ENCODE results near the gene PDX1. TPM values are rescaled to one million over a fixed set of nuclear protein-coding genes. Genes with fewer than 3 reads are reported as not detected.

Gene PDX1
- total RNA-seq, 2 donors from 2014 or later, result not detected

GRCh38 chr13:27966641-27967202 is 46.9 kb downstream of the PDX1 start:
- DNase-seq (ENCODE audit: low spot score) (no peak), ATAC-seq (no peak)
- H3K9me3 Mint-ChIP-seq, result no peaks in the 10 kb centered on the region
- H3K4me1 Mint-ChIP-seq (ENCODE audit: low read depth in 2 of 2), result peaks cover 0 to 7% of the 10 kb centered on the region in 2 donors
- H3K27me3 Mint-ChIP-seq, result peaks cover 54 to 62% of the 10 kb centered on the region in 2 donors
- no peak overlapping the region for H3K27ac Mint-ChIP-seq
- H3K4me3 Mint-ChIP-seq, result no peak overlapping the region
- no peaks in the 10 kb centered on the region for H3K36me3 Mint-ChIP-seq

GRCh38 chr13:27967203-27967735 is 47.5 kb downstream of the PDX1 start:
- no peaks in the 10 kb centered on the region for H3K36me3 Mint-ChIP-seq
- H3K27ac Mint-ChIP-seq, result no peak overlapping the region
- H3K9me3 Mint-ChIP-seq, result no peaks in the 10 kb centered on the region
- no peak for ATAC-seq
- no peak for DNase-seq (ENCODE audit: low spot score)
- H3K4me3 Mint-ChIP-seq, result no peak overlapping the region
- H3K4me1 Mint-ChIP-seq (ENCODE audit: low read depth in 2 of 2), result peaks cover 0 to 7% of the 10 kb centered on the region in 2 donors
- peaks cover 51 to 56% of the 10 kb centered on the region in 2 donors for H3K27me3 Mint-ChIP-seq

GRCh38 chr13:27967736-27968315 is 48.0 kb downstream of the PDX1 start:
- Mint-ChIP-seq H3K4me3 (no peak overlapping the region), H3K36me3 (no peaks in the 10 kb centered on the region), H3K9me3 (no peaks in the 10 kb centered on the region), H3K27ac (no peak overlapping the region), H3K27me3 (peaks cover 48 to 53% of the 10 kb centered on the region in 2 donors), H3K4me1 (ENCODE audit: low read depth in 2 of 2) (peaks cover 0 to 7% of the 10 kb centered on the region in 2 donors)
- ATAC-seq, result no peak
- no peak for DNase-seq (ENCODE audit: low spot score)

- H3K4me1 Mint-ChIP-seq (ENCODE audit: low read depth in 2 of 2), result peaks cover 0 to 7% of the 10 kb centered on the region in 2 donors
- ATAC-seq (peak in 1 of 2 donors; percentile 29), DNase-seq (ENCODE audit: low spot score) (no peak)
- H3K9me3 Mint-ChIP-seq, result no peaks in the 10 kb centered on the region
- H3K27ac Mint-ChIP-seq, result no peak overlapping the region
- H3K36me3 Mint-ChIP-seq, result no peaks in the 10 kb centered on the region
- H3K27me3 Mint-ChIP-seq, result peaks cover 50 to 56% of the 10 kb centered on the region in 2 donors
- H3K4me3 Mint-ChIP-seq, result no peak overlapping the region
These were observed 48.7 kb downstream of the PDX1 start for GRCh38 chr13:27968316-27969081.

- H3K27me3 Mint-ChIP-seq, result peaks cover 53 to 58% of the 10 kb centered on the region in 2 donors
- no peak within 1 kb of the TSS for H3K27ac Mint-ChIP-seq
- no peaks in the 10 kb centered on the region for H3K9me3 Mint-ChIP-seq
- no peaks in the 10 kb centered on the region for H3K36me3 Mint-ChIP-seq
- peaks cover 0 to 7% of the 10 kb centered on the region in 2 donors for H3K4me1 Mint-ChIP-seq (ENCODE audit: low read depth in 2 of 2)
- DNase-seq (ENCODE audit: low spot score), result no peak
- no peak within 1 kb of the TSS for H3K4me3 Mint-ChIP-seq
- ATAC-seq, result no peak
These were observed 49.5 kb downstream of the PDX1 start, which contains the start of gene CDX2 for GRCh38 chr13:27969082-27969865. Gene CDX2, minus strand, starts transcription at chr13:27969315. Its CDS starts 309 bp downstream, at chr13:27969006.

GRCh38 chr13:27969866-27970229 is 50.0 kb downstream of the PDX1 start:
- DNase-seq (ENCODE audit: low spot score) (no peak), ATAC-seq (no peak)
- Mint-ChIP-seq H3K4me1 (ENCODE audit: low read depth in 2 of 2) (peaks cover 0 to 7% of the 10 kb centered on the region in 2 donors), H3K36me3 (no peaks in the 10 kb centered on the region), H3K9me3 (no peaks in the 10 kb centered on the region), H3K27ac (no peak overlapping the region), H3K27me3 (peaks cover 57 to 64% of the 10 kb centered on the region in 2 donors), H3K4me3 (no peak overlapping the region)

GRCh38 chr13:27970382-27971235 is 50.8 kb downstream of the PDX1 start:
- no peak overlapping the region for H3K27ac Mint-ChIP-seq
- DNase-seq (ENCODE audit: low spot score), result no peak
- no peak for ATAC-seq
- H3K4me3 Mint-ChIP-seq, result no peak overlapping the region
- peaks cover 0 to 7% of the 10 kb centered on the region in 2 donors for H3K4me1 Mint-ChIP-seq (ENCODE audit: low read depth in 2 of 2)
- H3K36me3 Mint-ChIP-seq, result no peaks in the 10 kb centered on the region
- H3K9me3 Mint-ChIP-seq, result no peaks in the 10 kb centered on the region
- H3K27me3 Mint-ChIP-seq, result peaks cover 59 to 67% of the 10 kb centered on the region in 2 donors

- Mint-ChIP-seq H3K27me3 (peaks cover 57 to 64% of the 10 kb centered on the region in 2 donors), H3K36me3 (no peaks in the 10 kb centered on the region), H3K9me3 (no peaks in the 10 kb centered on the region), H3K27ac (no peak overlapping the region), H3K4me3 (no peak overlapping the region), H3K4me1 (ENCODE audit: low read depth in 2 of 2) (peaks cover 0 to 7% of the 10 kb centered on the region in 2 donors)
- DNase-seq (ENCODE audit: low spot score) (no peak), ATAC-seq (no peak)
These were observed 51.4 kb downstream of the PDX1 start for GRCh38 chr13:27971236-27971645.

GRCh38 chr13:27971776-27972477 is 52.1 kb downstream of the PDX1 start:
- H3K9me3 Mint-ChIP-seq, result no peaks in the 10 kb centered on the region
- no peak overlapping the region for H3K4me3 Mint-ChIP-seq
- H3K36me3 Mint-ChIP-seq, result no peaks in the 10 kb centered on the region
- DNase-seq (ENCODE audit: low spot score) (no peak), ATAC-seq (peak in 1 of 2 donors; percentile 5)
- H3K27me3 Mint-ChIP-seq, result peaks cover 56 to 62% of the 10 kb centered on the region in 2 donors
- H3K4me1 Mint-ChIP-seq (ENCODE audit: low read depth in 2 of 2), result peaks cover 0 to 7% of the 10 kb centered on the region in 2 donors
- no peak overlapping the region for H3K27ac Mint-ChIP-seq

- ATAC-seq (no peak), DNase-seq (ENCODE audit: low spot score) (no peak)
- Mint-ChIP-seq H3K36me3 (no peaks in the 10 kb centered on the region), H3K9me3 (no peaks in the 10 kb centered on the region), H3K27ac (no peak overlapping the region), H3K4me1 (ENCODE audit: low read depth in 2 of 2) (peaks cover 0 to 7% of the 10 kb centered on the region in 2 donors), H3K27me3 (peaks cover 54 to 62% of the 10 kb centered on the region in 2 donors), H3K4me3 (no peak overlapping the region)
These were observed 52.6 kb downstream of the PDX1 start for GRCh38 chr13:27972478-27972820.

- Mint-ChIP-seq H3K4me1 (ENCODE audit: low read depth in 2 of 2) (peaks cover 0 to 5% of the 10 kb centered on the region in 2 donors), H3K9me3 (no peaks in the 10 kb centered on the region), H3K36me3 (no peaks in the 10 kb centered on the region), H3K4me3 (no peak overlapping the region), H3K27me3 (peaks cover 50 to 60% of the 10 kb centered on the region in 2 donors), H3K27ac (no peak overlapping the region)
- DNase-seq (ENCODE audit: low spot score), result no peak
- no peak for ATAC-seq
These were observed 53.5 kb downstream of the PDX1 start for GRCh38 chr13:27973291-27973690.

GRCh38 chr13:27973961-27974662 is 54.3 kb downstream of the PDX1 start:
- no peaks in the 10 kb centered on the region for H3K36me3 Mint-ChIP-seq
- H3K27ac Mint-ChIP-seq, result no peak overlapping the region
- ATAC-seq, result no peak
- H3K9me3 Mint-ChIP-seq, result no peaks in the 10 kb centered on the region
- no peak for DNase-seq (ENCODE audit: low spot score)
- H3K4me1 Mint-ChIP-seq (ENCODE audit: low read depth in 2 of 2), result peaks cover 0 to 7% of the 10 kb centered on the region in 2 donors
- peaks cover 55 to 67% of the 10 kb centered on the region in 2 donors for H3K27me3 Mint-ChIP-seq
- H3K4me3 Mint-ChIP-seq, result no peak overlapping the region
